HG03432 (cell line): ENCODE measurements around the gene ETFRF1.

Experiments used
- ATAC-seq: cut with Tn5 transposase; IDR thresholded peaks from one replicate; pipeline ENCODE4 v1.9.1; 2021; ENCODE audit warnings: mild to moderate bottlenecking, moderate library complexity; ENCODE audit not compliant: unreplicated experiment

The ETFRF1 gene

GRCh38 chr12:25208554-25208953, 13.5 kb downstream of the ETFRF1 start:
- ATAC-seq = no peak

DNA sequence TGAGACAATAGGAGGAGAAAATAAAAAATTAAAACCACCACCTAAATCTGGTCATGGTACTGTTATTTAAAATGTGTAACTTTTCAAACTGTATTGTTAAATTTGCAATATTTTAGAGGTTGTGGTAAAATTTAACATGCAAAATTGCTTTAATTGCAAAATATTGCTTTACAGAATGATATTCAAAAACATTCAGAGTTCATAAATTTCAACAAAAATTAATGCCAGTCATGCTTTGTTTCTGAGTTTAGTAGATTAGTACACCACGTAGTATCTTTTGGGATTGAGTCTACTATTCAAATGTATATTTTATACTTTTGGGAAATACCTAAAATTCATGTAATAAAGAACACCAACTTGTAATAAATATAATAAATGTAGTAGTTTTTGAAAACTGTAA, 18.3 kb downstream of the ETFRF1 start:
- no peak for ATAC-seq

GRCh38 chr12:25236190-25236589, 41.2 kb downstream of the ETFRF1 start:
- no peak for ATAC-seq

- no peak for ATAC-seq
Observed at GRCh38 chr12:25236626-25237025, 41.6 kb downstream of the ETFRF1 start.

DNA sequence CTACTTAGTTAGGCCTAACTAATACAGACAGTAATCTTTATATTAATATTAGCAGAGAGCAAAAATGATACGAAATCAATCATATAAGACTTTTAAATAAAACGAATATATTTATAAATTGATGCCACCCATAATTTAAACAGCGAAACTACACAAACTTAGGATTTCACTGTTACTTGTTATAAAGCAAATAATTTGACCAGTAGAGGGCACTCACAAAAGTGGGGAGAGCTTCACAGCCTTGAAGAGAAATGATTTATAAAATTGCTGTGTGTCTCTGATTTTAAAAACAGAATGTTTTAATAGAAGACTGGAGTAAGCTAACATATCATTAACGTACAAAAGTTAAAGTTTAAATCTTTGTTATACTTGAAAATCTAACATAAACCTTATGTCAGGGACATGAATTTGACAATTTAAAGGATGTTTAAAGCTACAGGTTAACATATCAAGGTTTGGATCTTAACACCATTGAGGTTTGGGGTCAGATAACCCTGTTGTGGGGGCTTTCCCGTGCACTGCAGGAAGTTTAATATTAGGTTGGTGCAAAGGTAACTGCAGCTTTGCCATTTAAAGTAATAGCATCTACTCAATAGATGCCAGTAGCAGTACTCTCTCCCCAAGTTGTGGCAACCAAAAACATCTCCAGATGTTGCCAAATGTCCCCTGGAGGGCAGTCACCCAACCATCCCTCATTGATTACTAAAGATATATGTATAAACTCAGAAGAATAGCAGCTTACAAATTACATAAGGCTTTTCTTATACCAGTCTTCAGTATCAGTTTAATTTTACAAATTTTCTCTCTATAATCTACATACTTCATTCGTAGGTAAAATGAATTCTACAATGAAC, 46.4 kb downstream of the ETFRF1 start:
- peak; percentile 61 for ATAC-seq

DNA sequence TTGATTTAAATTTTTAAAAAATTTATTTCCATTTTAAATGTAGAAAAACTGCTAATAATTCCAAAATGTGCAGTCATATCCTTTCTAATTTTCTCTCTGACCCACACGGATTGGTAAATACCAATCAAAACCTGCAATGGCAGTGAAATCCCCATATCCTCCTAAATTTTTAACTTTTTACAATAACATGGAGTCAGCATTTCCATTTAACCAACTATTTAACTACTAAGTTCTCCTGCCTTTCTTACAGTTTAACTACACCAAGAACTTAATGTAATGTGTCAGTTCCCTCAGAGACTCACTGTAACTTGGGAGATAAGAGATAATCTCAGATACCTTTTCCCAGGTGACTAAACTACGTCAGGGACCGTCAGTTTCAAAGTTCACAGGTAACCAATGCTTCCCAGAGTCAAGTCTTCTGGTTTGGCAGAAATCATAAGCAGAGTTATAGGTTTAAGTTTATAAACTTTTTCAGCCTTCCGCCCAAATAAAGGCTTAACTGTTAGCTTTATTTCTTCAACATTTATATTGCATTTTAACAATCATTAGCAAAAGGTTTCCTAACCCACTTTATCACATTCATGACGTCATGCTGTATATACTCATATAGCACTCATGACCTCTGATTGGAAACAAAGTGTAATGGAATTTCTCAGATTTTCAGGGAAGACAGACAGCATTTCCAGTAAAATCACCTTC, 48.1 kb downstream of the ETFRF1 start:
- no peak for ATAC-seq

DNA sequence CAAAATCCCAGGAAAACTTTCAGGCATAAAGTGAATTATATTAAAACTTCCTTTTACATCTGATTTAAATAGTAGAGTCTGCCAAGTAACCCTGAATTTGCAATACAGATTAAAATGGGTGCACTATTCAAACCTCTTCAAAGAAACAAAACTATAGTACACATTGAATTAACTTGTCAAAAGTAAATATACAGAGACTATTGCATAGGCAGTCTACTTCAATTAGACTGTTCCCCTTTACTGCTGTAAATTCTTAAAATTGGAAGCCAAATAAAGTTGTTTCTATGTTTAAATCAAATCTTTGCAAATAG, 48.6 kb downstream of the ETFRF1 start:
- ATAC-seq = no peak

DNA sequence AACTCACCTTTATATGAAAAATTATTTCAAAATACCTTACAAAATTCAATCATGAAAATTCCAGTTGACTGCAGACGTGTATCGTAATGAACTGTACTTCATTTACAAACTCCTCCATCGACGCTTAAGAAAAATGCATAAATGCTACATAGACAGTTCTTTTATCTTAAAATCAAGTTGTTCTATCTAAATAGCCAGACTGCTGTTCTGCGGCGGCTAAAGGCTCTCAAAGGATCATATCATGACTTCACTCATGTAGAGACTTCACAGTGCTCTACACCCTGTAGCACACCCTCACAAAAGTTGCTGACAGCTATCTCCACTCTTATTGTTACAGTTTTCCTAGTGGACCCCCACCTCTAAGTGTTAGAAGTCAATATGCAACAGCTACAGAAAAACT, 50.5 kb downstream of the ETFRF1 start:
- no peak for ATAC-seq

DNA sequence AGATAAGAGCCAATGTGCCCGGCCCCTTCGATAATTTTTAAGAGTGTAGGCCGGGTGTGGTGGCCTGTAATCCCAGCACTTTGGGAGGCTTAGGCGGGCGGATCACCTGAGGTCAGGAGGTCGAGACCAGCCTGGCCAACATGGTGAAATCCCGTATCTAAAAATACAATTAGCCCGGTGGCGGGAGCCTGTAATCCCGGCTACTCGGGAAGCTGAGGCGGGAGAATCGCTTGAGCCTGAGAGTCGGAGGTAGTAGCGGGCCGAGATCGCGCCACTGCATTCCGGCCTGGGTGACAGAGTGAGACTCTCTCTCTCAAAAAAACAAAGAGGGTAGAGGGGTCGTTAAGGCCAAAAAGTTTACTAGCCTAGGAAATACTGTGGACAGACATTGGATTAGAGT, 53.1 kb downstream of the ETFRF1 start:
- no peak for ATAC-seq

DNA sequence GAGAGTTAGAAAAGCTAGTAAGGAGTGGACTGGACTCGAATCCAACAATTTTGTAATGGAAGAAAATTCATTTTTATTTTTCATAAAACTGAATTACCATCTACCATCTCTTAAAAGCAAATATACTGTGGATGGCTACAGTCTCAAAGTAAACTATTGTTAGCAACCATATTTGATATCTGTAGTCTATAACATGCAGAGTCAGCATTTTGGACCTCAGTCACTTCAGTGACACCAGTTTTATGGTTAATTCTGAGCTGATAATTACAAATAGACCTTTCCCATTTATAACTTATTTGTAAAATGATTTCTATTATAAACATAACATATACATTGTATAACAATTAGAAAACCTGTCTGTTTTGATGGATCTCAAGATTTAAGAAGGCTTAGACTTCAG, 53.7 kb downstream of the ETFRF1 start:
- ATAC-seq = no peak

DNA sequence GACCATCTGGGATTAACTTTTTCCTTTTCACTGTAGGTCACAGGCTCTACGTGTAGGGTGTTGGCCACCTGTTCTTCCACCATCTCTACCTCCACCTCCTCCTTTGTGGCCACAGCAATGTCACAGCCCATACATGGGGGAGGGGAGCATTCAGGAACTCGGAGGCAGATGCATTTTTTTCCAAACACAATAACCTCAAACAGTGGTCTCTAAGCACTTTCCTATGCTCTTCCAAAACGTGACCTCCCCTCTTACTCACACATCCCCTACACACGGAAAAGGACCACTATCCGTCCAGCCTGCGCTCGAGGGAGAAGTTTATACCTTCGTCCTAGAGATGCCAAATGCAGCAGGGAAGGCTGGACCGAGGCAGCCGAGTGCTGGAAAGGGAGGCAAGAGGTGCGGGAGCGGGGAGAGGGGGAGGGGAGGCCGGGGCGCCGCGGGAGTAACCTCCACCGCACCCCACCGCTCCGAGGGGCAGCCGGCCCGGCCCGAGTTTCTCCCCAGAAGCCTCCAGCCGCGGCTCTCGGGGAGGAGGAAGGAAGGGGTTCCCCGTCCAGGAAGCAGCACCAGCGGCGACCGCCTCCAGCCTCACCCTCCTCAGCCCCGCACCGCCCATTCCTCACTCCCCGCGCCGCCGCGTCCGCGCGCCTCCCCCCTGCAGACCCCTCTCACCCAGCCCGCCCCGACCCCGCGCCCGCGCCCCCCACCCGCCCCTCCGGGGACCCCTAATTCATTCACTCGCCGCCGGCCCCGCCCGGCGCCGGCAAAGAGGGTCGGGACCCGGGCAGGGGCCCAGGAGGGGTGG, 55.1 kb downstream of the ETFRF1 start:
- ATAC-seq = peak; percentile 45

DNA sequence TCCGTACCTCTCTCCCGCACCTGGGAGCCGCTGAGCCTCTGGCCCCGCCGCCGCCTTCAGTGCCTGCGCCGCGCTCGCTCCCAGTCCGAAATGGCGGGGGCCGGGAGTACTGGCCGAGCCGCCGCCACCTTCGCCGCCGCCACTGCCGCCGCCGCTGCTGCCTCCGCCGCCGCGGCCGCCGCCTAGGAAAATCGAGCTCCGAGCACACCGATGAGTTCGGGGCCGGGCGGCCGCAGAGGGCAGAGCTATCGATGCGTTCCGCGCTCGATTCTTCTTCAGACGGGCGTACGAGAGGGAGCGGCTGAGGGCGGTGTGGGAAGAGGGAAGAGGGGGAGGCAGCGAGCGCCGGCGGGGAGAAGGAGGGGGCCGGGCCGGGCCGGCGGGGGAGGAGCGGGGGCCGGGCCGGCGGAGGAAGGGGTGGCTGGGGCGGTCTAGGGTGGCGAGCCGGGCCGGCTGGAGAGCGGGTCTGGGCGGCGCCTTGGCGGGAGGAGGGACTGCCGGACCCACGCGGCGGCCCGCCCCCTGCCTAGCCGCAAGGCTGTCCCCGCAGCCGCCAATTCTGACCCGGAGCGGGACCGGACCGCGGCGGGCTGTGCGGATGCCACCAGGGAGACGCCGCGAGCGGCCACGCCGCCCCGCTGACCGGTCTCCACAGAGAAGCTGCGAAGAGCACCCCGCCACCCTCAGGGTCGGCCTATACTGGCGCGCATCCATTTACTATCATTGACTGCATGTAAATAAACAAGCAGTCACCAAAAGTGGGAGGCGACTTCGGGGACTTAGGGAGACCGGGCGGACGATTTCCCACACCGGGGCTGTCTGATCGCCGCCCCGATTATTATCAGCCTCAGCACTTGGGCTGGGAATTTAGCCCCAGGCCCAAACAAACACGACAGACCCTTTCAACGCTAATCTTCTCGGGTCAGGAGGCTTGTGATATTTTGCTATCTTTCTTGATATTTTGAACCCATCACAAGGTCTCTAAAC, 56.0 kb downstream of the ETFRF1 start, which contains the start of gene KRAS:
TSS of gene KRAS (minus strand) at position 186 of the 987 bp plus-strand sequence.
- peak; percentile 82 for ATAC-seq

GRCh38 chr12:25251769-25252168, 56.7 kb downstream of the ETFRF1 start:
- ATAC-seq = no peak

GRCh38 chr12:25252946-25253345, 57.9 kb downstream of the ETFRF1 start:
- ATAC-seq = no peak

- ATAC-seq = peak; percentile 16
Observed at GRCh38 chr12:25253371-25254068, 58.5 kb downstream of the ETFRF1 start.

- ATAC-seq = no peak
Observed at GRCh38 chr12:25254271-25254880, 59.3 kb downstream of the ETFRF1 start.
